Right renal pelvis (tissue), 4 donors: ENCODE data around the gene NMNAT2. TPM values are rescaled to one million over a fixed set of nuclear protein-coding genes. Genes with fewer than 3 reads are reported as not detected.
"Not testable (repeated sequence)": the region's sequence is repeated elsewhere in the genome, so short reads cannot be mapped to it uniquely, and the experiment has no call there.

ENCODE experiments used
- DNase-seq, 4 donors: peaks; one replicate each; pipeline ENCODE4 v3.0.0-alpha.2; 2013; ENCODE audit warnings: low read depth in 4 of 4, low spot score in 3 of 4, missing footprints in 1 of 4
- polyA plus RNA-seq, 4 donors: library from polyadenylated mRNA; unstranded; fragments of 120-200 nt; gene quantifications; one replicate each; pipeline ENCODE4 v1.2.1, GENCODE V29; 2013; ENCODE audit not compliant: insufficient read length in 4 of 4

NMNAT2 gene
- polyA plus RNA-seq, 4 donors, result 3.4 to 4.6 (median 3.5) TPM

DNA sequence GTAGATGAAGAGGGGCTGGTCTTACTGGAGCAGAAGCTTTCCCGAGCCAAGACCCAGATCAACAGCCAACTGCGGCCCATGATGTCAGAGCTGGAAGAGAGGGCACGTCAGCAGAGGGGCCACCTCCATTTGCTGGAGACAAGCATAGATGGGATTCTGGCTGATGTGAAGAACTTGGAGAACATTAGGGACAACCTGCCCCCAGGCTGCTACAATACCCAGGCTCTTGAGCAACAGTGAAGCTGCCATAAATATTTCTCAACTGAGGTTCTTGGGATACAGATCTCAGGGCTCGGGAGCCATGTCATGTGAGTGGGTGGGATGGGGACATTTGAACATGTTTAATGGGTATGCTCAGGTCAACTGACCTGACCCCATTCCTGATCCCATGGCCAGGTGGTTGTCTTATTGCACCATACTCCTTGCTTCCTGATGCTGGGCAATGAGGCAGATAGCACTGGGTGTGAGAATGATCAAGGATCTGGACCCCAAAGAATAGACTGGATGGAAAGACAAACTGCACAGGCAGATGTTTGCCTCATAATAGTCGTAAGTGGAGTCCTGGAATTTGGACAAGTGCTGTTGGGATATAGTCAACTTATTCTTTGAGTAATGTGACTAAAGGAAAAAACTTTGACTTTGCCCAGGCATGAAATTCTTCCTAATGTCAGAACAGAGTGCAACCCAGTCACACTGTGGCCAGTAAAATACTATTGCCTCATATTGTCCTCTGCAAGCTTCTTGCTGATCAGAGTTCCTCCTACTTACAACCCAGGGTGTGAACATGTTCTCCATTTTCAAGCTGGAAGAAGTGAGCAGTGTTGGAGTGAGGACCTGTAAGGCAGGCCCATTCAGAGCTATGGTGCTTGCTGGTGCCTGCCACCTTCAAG, 174.8 kb downstream of the NMNAT2 start:
- DNase-seq, result no peak

DNA sequence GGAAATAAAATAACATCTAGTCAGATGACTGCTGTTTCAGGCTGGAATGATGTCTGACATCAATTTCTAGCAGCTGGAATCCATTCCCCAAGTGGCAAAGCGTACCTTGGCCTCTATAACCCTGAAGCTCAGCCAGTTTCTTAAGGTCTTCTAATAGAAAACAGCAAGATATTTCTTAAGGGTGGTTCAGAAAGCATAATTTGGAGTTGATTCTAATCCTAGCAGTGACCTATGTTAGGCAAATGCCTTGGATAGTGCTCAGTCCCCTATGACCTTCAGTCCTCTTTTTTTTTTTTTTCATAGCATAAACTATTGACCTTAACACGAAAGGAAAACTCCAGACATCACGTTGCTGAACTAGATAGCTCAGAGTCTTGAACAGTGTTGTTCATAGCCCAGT, 175.6 kb downstream of the NMNAT2 start:
- DNase-seq, result no peak

DNA sequence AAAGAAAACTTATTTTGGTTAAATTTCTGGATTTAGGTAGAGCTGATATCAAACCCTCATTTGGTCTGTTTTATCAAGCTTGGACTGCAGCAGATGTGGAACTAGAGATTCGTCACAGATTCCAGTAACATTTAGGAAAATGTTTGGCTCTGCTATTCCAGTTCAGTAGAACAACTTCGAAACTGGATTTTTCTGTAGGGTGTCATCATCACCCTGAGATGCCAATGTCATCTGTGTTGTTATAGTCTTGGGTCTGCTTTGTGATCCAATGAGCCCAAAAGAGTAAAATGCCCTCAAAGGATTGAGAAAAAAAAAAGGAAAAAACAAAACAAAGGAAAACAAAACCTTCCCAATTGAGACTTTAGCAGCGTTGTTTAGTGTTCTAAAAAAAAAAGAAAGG, 176.7 kb downstream of the NMNAT2 start:
- no peak for DNase-seq

DNA sequence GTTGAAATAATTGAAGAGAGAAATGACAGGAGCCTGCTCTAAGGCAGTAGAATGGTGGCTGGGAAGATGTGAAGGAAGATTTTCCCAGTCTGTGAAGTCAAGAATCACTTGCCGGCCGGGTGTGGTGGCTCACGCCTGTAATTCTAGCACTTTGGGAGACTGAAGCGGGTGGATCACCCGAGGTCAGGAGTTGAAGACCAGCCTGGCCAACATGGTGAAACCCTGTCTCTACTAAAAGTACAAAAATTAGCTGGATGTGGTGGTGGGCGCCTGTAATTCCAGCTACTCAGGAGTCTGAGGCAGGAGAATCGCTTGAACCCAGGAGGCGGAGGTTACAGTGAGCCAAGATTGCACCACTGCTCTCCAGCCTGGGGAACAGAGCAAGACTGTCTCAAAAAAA, 177.3 kb downstream of the NMNAT2 start:
- DNase-seq, result not testable (repeated sequence)

DNA sequence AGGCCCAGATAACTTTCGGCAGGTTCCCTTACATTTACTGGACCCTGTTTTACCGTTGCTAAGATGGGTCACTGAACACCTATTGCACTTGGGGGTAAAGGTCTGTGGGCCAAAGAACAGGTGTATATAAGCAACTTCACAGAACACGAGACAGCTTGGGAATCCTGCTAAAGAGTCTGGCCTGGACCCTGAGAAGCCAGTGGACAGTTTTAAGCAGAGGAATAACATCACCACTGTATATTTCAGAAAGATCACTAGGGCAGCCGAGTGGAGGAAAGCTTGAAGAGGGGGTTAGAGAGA, 177.7 kb downstream of the NMNAT2 start:
- no peak for DNase-seq

DNA sequence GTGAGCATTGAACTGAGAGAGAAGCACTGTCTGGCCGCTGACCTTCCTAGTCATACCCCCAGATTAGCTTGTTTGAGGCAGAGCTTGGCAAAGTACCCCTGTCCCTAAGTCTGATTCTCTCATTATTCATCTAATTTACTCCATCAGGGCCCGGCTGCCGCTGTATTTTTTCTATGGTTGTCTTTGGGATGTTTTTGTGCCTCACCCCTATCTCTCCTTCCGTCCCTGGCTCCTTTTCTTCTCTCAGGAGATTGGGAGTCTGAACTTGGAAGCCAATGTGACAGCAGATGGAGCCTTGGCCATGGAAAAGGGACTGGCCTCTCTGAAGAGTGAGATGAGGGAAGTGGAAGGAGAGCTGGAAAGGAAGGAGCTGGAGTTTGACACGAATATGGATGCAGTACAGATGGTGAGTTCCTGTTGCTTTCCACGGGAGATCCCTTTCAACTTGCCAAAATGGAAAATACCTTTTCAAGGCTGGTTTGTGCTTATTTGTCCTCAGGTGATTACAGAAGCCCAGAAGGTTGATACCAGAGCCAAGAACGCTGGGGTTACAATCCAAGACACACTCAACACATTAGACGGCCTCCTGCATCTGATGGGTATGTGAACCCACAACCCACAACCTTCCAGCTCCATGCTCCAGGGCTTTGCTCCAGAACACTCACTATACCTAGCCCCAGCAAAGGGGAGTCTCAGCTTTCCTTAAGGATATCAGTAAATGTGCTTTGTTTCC, 178.2 kb downstream of the NMNAT2 start:
- no peak for DNase-seq

DNA sequence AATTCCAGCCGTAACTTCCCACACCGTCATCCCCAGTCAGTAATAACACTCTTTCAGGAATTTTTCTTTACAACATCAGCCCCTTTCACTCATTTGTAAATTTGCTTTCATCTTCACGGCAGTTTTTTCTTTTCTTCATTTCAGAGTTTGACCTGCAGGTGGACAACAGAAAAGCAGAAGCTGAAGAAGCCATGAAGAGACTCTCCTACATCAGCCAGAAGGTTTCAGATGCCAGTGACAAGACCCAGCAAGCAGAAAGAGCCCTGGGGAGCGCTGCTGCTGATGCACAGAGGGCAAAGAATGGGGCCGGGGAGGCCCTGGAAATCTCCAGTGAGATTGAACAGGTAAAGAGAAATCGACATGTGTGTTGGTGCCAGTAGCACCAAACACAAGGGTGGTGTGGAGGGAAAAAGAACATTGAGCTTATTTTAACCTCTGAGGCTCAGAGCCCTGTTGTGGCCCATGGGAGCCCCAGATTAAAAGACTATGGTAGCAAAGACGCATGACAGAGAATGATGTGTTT, 178.9 kb downstream of the NMNAT2 start:
- no peak for DNase-seq

DNA sequence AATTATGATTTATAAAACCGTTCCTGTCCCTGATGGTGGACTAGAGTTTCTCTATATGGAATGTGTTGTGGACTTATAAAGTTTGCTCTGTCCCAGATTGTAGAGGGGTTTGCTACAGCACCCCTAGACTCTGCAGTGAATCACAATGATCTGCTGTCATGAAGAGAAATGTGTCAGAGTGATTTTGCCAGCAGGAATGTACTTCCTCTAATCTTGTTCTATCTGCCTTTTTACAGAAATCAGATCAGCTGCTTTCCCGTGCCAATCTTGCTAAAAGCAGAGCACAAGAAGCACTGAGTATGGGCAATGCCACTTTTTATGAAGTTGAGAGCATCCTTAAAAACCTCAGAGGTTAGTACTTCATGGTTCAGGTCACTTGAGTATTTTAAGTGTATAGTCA, 180.1 kb downstream of the NMNAT2 start:
- DNase-seq, result no peak

DNA sequence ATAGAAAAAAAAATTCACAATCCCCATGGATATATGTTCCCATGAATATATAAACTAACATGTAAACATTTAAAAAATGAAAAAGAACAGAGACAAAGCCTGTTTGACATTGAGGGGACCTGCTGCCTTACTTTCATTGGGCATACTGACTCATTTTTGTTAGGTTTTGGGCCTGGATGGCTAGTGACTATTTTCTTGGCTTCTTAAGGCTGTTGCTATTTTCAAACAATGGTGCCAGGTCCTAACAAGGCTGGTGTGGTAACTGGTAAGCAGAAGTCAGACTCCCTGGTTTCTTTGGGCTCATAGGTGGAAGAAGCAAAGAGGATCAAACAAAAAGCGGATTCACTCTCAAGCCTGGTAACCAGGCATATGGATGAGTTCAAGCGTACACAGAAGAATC, 181.1 kb downstream of the NMNAT2 start:
- no peak for DNase-seq

DNA sequence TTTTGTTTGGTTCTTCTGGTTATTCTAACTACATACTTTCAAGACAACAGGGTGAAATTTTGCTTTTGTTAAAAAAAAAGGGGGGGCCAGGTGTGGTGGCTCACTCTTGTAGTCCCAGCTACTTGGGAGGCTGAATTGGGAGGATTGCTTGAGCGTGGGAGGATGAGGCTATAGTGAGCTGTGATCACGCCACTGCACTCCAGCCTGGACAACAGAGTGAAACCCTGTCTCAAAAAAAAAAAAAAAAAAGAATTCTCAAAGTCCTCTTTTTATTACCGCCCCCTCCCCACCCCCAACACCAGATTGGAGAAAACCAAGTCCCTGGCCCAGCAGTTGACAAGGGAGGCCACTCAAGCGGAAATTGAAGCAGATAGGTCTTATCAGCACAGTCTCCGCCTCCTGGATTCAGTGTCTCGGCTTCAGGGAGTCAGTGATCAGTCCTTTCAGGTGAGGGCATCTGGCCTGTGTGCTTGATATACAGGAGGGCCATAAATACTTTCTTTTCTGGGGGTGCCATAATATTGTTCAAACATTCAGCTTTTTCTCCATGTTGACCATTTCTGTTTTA, 181.9 kb downstream of the NMNAT2 start:
- no peak for DNase-seq

DNA sequence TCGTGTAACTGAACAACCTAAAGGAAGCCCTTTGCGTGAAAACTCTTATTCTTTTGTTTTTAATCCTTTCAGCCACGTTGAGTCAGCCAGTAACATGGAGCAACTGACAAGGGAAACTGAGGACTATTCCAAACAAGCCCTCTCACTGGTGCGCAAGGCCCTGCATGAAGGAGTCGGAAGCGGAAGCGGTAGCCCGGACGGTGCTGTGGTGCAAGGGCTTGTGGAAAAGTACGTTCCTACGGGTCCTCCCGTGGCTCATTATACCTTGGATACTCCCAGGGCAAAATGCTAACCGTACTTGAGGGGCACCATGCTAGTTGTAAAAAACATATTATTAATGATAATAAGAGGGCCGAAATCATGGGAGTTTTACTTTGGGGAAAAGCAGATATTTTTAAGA, 182.7 kb downstream of the NMNAT2 start:
- DNase-seq, result no peak

DNA sequence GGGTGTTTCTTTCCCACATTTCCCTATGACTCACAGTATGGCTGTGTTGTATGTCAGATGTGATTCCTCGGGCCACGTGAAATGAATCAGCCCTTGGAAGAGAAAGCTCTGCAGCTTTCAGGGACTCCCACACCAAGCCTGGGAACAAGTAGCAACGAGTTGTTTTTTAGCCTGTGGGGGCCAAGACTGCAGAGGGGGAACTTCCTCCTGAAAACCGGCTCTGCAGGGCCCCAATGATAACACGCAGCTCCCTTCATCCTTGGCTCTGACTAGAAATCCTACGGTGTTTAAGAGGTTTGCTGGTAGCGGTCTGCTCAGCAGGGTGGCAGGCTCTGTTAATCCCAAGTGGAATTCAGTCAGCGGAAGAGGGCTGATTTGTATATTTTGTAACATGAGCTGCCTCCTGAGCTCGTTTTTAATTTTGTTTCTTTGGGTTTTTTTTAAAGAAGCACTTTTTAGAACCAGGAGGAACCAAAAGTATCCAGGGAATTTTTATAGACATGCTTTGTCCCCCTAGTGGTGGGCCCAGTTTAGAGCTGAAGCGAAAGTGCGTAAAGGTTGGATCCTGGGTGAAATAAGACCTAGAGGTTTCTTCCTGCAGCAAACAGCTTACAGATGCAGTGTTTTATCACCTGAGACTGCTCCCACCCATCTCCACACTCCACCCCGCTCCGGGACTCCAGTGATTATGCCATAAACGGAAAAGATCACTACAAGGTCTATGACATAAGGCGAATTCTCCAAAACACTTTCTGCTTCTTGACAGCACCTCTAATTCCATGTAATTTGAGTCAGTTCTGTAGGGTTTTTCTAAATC, 183.3 kb downstream of the NMNAT2 start:
- DNase-seq, result peak; percentile 49 to 67 (median 65)

DNA sequence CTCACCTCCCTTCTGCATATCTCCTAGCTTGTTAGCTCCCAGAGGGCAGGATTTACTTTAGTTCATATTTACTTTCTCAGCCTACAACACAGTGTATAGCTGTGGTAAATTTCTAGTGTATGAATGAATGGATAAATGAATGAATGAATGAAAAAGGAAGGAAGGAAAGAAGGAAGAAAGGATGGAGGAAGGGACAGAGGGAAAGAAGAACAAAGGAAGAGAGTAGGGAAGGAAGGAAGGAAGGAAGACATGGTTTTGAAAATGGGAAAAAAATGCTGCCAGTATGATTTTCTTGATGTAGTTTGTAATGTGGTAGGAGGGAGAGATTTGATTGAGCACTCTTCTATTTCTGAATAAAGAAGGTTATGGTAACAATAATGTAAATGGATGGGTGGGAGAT, 185.1 kb downstream of the NMNAT2 start:
- DNase-seq, result no peak

DNA sequence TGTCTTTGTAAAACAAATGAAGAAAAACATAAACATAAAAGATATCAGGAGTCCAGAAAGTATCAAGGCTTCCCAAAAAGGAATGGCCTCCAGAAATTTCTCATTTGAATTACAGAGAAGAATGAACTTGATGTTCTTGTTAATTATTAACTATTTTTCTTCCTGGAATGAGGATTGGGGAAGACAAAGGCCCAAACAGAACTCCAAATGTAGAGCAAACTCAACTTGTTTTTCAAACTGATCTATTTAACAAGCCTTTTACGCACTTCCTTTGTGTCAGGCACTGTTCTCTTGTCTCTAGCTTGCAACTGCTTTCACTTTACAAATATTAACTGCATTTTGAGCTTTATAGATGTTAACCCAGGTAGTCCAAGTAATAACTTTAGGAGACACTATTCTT, 186.6 kb downstream of the NMNAT2 start:
- DNase-seq, result no peak

DNA sequence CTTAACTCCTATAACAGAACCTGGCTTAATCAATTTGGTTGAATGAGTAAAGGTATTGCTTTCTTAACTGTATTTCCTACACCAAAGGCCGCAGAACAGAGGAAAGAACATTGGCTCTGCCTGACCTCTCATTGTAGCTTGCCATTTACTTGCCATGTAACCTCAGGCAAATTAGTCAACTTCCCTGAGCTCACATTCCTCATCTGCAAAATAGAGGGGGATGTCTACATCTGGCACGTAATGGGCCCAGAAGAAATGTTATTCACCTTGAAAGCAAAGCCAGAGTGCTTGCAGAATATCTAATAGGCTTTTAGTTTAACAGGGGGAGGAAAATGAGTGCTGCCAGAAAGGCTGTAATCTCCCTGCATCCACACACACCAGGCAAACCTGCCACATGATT, 187.8 kb downstream of the NMNAT2 start:
- DNase-seq, result no peak

DNA sequence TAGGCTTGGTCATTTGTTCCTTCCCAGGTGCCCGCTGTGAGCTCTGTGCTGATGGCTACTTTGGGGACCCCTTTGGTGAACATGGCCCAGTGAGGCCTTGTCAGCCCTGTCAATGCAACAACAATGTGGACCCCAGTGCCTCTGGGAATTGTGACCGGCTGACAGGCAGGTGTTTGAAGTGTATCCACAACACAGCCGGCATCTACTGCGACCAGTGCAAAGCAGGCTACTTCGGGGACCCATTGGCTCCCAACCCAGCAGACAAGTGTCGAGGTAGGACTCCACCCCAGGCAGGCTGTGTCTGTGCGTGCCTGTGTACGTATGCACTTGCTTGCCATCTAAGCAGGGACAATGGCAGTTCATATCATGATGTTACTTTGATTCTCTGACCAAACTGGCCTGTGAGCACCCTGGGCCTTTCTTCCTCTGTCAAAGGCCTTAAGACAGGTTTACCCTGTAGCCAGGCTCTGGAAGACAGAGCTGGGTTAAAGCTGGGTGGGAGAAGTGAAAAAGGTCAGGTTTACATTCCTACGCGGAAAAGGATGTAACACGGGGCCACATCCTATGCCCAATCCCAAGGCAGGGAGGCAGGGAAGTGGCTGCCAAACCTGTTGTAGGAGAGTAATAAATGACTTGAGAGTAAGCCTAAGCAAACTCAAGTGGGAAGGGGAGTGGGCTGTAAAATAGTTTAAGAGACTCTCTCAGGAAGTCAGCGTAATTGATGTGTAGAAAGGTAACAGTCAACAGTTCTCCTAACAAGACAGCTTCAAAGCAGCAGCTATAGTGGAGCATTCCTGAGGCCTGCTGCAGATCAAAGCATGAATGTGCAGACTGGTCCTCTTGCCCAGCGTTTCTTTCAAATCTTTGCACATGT, 189.6 kb downstream of the NMNAT2 start:
- no peak for DNase-seq

DNA sequence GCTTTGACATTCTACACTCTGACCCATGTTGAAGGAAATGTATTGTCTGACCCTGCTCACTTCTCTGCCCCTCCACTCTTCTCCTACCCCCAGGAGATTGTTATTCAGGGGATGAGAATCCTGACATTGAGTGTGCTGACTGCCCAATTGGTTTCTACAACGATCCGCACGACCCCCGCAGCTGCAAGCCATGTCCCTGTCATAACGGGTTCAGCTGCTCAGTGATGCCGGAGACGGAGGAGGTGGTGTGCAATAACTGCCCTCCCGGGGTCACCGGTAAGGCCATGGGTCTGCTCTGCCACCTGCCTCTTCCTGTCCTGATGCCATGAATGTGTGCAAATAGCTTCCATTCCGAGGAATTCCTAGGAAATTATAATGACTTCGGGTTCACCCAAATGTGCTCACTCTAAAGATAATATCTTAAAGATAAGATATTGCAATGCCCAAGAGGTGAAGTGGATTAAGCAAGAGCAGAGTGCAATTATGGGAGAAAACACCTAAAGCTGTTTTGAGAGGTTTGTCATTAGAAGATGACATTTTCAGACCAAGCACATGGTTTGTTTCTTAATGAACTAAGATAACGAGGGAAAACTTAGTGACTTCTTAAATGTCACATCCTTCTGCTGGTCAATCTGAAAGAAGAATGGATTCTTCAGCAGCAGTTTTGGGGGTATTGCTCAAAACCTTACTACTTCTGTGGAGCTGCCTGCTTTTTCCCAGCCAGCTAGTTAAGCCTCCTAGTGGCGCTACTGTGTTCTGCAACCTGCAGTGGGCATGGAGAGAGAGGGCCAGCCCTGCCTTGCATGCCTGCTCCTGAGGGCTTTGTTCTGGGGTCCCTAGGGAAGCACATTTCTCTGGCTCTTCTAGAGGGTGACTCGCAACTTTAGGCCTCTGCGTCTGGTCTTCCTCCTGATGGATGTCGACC, 190.5 kb downstream of the NMNAT2 start:
- no peak for DNase-seq

DNA sequence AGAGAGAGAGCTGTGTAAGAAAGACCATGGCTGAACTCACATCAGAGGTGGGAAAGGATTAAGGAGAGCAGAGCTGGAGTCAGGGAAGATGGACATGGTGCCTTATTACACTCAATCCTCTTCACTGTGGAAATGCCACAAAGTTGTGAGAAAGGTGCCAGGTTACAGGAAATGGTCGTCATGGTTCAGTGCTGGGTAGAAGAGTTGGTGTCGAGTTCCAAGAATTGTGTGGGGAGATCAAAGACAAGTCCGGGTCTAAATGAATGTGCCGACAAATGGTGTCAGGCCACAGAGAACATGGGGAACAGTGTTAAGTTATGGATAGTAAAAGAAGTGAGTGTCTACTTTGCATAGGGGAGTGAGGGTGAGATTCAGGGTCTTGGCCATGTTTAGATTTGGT, 191.2 kb downstream of the NMNAT2 start:
- DNase-seq, result peak in 3 of 4 donors; percentile 46 to 71 (median 70)

DNA sequence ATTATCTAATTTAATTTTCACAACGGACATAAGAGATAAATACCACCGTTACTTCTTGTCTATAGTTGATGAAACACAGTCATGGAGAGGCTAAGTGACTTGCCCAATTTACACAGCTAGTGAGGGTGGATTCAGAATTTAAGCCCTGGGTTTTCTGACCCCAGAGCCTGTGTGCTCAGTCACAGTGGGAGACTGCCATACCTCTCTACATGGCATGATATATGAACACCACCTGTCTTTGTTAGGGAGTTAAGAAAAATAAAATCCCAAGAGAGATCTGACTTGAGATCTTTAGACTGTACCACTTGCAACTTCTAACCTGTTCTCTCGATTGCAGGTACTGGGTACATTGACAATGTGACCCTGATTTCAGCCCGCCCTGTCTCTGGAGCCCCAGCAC, 191.8 kb downstream of the NMNAT2 start:
- no peak for DNase-seq
